RWPE2 (cell line): Measurements from ENCODE around the gene DENND5B.

Experiments
- ATAC-seq: fragments of 200-7000 bp; cut with Tn5 transposase; 3 replicates; pipeline ENCODE4 v1.9.1; 2021; ENCODE audit warnings: low read depth
- DNase-seq: peaks from one replicate; pipeline ENCODE4 v3.0.0-alpha.2; 2020; ENCODE audit warnings: low spot score
- H3K27ac ChIP-seq: fragments of 450-650 bp; 2 replicates; pipeline ENCODE4 v1.5.1; 2017; ENCODE audit warnings: mild to moderate bottlenecking; ENCODE audit not compliant: poor library complexity, severe bottlenecking
- H3K27me3 ChIP-seq: fragments of 250-450 bp; sonication (Bioruptor Pico); 2 replicates; pipeline ENCODE4 v1.5.1; 2021; ENCODE audit warnings: mild to moderate bottlenecking, moderate library complexity; ENCODE audit not compliant: insufficient read depth, poor library complexity, severe bottlenecking
- H3K36me3 ChIP-seq: fragments of 250-450 bp; sonication (Bioruptor Pico); 2 replicates; pipeline ENCODE4 v1.5.1; 2020; ENCODE audit warnings: low read depth, mild to moderate bottlenecking, moderate library complexity
- H3K4me1 ChIP-seq: fragments of 250-450 bp; sonication (Bioruptor Pico); 2 replicates; pipeline ENCODE4 v1.5.1; 2021; ENCODE audit warnings: mild to moderate bottlenecking, moderate library complexity; ENCODE audit not compliant: insufficient read depth, poor library complexity, severe bottlenecking
- H3K4me3 ChIP-seq: fragments of 250-450 bp; sonication (Bioruptor Pico); 2 replicates; pipeline ENCODE4 v1.5.1; 2021; ENCODE audit warnings: mild to moderate bottlenecking, moderate library complexity; ENCODE audit not compliant: severe bottlenecking
- H3K9me3 ChIP-seq: fragments of 250-450 bp; sonication (Bioruptor Pico); 2 replicates; pipeline ENCODE4 v1.5.1; 2021; ENCODE audit warnings: mild to moderate bottlenecking, moderate library complexity; ENCODE audit not compliant: severe bottlenecking
- CTCF ChIP-seq: fragments of 450-650 bp; IDR thresholded peaks from one replicate; pipeline ENCODE4 v1.5.1; 2017; ENCODE audit warnings: mild to moderate bottlenecking, moderate library complexity; ENCODE audit not compliant: poor library complexity, severe bottlenecking

DENND5B gene

DNA sequence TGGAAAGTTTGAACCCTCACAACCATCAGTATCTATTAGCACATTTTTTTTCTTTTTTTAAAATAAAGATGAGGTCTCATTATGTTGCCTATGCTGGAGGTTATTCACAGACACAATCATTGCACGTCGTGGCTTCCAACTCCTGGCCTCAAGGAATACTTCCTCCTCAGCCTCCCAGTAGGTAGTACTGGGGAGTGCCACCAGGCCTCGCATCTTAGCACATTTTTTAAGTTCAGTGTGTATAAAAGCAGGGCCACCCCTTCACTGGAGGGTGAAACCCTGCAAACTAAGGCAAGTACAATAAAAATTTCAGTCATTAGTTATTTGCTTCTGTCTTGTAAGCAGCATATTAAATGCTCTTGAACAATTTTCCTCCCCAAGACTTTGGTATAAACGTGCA lies 150.8 kb downstream of the DENND5B start:
- Histone ChIP-seq H3K27me3 (no peaks in the 10 kb centered on the region), H3K27ac (no peak overlapping the region), H3K36me3 (no peaks in the 10 kb centered on the region), H3K9me3 (no peaks in the 10 kb centered on the region), H3K4me3 (no peak overlapping the region), H3K4me1 (no peaks in the 10 kb centered on the region)
- DNase-seq (no peak), ATAC-seq (no peak)
- TF ChIP-seq CTCF: no peak

- Histone ChIP-seq H3K4me1 (no peaks in the 10 kb centered on the region), H3K27me3 (no peaks in the 10 kb centered on the region), H3K27ac (no peak overlapping the region), H3K36me3 (no peaks in the 10 kb centered on the region), H3K4me3 (no peak overlapping the region), H3K9me3 (no peaks in the 10 kb centered on the region)
- DNase-seq (no peak), ATAC-seq (no peak)
- no peak for TF ChIP-seq CTCF
Observed at GRCh38 chr12:31431721-31432240, 159.2 kb downstream of the DENND5B start.

DNA sequence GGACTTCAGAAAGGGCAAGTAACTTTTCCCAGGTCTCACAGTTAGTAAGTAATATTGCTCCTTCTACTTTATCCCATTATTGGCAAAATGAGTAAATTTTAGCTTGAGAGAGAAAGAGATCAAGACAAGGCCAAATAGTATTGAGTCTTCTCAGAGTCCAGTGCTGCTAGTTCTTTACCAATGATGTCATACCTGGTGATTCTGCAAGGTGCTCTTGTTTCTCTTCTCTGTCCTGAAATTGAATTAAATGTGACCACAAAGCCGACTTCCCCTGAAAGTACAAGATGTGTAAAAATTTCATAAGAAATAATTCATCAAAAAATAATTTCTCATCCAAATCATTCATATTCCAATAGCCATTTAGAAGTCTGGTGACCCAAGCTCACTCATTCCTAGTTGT lies 167.5 kb downstream of the DENND5B start:
- Histone ChIP-seq H3K4me3 (no peak overlapping the region), H3K27ac (no peak overlapping the region), H3K4me1 (no peaks in the 10 kb centered on the region), H3K36me3 (no peaks in the 10 kb centered on the region), H3K9me3 (no peaks in the 10 kb centered on the region), H3K27me3 (no peaks in the 10 kb centered on the region)
- DNase-seq (no peak), ATAC-seq (no peak)
- TF ChIP-seq CTCF: no peak

DNA sequence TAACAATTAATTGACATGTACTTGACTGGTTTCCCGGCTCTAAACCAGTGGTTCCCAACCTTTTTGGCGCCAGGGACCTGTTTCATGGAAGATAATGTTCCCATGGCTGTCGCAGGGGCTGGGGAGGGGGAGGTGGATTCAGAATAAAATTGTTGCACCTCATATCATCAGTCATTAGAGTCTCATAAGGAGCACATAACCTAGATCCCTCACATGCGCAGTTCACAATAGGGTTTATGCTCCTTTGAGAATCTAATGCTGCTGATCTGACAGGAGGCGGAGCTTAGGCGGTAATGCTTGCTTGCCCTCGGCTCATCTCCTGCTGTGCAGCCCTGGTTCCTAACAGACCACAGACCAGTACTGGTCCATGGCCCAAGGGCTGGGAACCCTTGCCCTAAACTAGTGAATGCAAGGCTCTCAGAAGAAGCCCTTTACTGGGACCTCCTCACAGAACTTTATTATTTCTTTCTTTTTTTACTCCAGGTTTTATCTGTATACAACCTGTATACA lies 178.6 kb downstream of the DENND5B start:
- Histone ChIP-seq H3K27ac (no peak overlapping the region), H3K4me3 (no peak overlapping the region), H3K4me1 (no peaks in the 10 kb centered on the region), H3K36me3 (no peaks in the 10 kb centered on the region), H3K27me3 (no peaks in the 10 kb centered on the region), H3K9me3 (no peaks in the 10 kb centered on the region)
- ATAC-seq (no peak), DNase-seq (no peak)
- TF ChIP-seq CTCF: no peak

DNA sequence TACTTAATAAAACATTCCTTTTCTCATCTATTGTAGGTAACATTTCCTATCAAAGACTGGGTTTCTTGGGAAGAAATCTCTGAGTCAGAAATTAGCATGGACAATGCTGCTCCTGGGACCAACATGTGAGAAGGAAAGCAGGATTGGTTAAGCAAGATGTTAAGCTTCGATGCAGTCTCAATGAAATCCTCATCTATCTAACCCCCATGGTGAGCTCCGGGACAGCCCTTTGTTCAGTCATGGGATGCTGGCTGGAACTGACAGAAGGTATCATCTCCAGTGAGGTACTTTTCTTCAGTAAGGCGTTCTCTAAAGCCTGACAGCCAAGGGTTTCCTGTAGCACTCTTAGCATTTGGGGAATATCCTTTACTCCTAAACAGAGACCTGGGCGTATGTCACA lies 182.2 kb downstream of the DENND5B start:
- no peaks in the 10 kb centered on the region for H3K4me1 ChIP-seq
- no peak for ATAC-seq
- no peak for DNase-seq

More for the DNA sequence above, 182.2 kb downstream of the DENND5B start:
- no peaks in the 10 kb centered on the region for H3K36me3 ChIP-seq
- no peaks in the 10 kb centered on the region for H3K27me3 ChIP-seq
- no peaks in the 10 kb centered on the region for H3K9me3 ChIP-seq
- no peak for TF ChIP-seq CTCF
- H3K4me3 ChIP-seq: no peak overlapping the region
- H3K27ac ChIP-seq: no peak overlapping the region
